ENCODE results near the gene PTGIS. TPM values are rescaled to one million over a fixed set of nuclear protein-coding genes. Genes with fewer than 3 reads are reported as not detected.

The PTGIS gene
- total and polyA plus RNA-seq, 2 donors (not counting 3 experiments of a cell fraction or from before 2014, with no cell fraction given): 6.2 to 11.8 TPM

GRCh38 chr20:49483696-49484123 is 84.2 kb downstream of the PTGIS start:
- no peaks in the 10 kb centered on the region for H3K9me1 ChIP-seq (replicated peaks; ENCODE audit: control insufficient read depth, extremely low read depth, insufficient read depth, low read length)
- no peak overlapping the region for H3K4me2 ChIP-seq (ENCODE audit: insufficient read depth, low read length)
- no peak overlapping the region for H2AFZ ChIP-seq (ENCODE audit: low read depth, low read length)
- no peaks in the 10 kb centered on the region for H3K4me1 ChIP-seq (ENCODE audit: control insufficient read depth, extremely low read depth, insufficient read depth, low read length)
- ChIA-PET POLR2A (interaction anchor here (0.6 kb wide), 1 partner anchor 153 kb away, joined by 6 read pairs; no protein-coding TSS in a partner anchor), CTCF (interaction anchor here (0.5 to 4.0 kb wide), 34 partner anchors 8 to 238 kb away, joined by 3 to 93 read pairs (median 5); no protein-coding TSS in a partner anchor)
- DNase-seq (ENCODE audit: low read depth, low spot score): no peak
- H3K79me2 ChIP-seq (ENCODE audit: control insufficient read depth, insufficient read depth, low read length): no peaks in the 10 kb centered on the region
- no TSS peak for BruUV-seq (replicated peaks)
- H3K27me3 ChIP-seq (ENCODE audit: control insufficient read depth in 2 of 2, insufficient read depth in 2 of 2, low read length in 2 of 2): peaks cover 14 to 19% of the 10 kb centered on the region in 2 experiments
- H4K20me1 ChIP-seq (replicated peaks; ENCODE audit: control insufficient read depth, extremely low read depth, insufficient read depth, low read length): no peaks in the 10 kb centered on the region
- no peak overlapping the region for H3K4me3 ChIP-seq (replicated peaks in 1 of 3; ENCODE audit: insufficient read depth in 1 of 3, low read depth in 1 of 3, low read length in 3 of 3)
- dilution Hi-C loops (cut with MboI; ENCODE audit: extremely low pct_ligation_motif_present, low sequenced_read_pairs) (no loop called here), intact Hi-C loops (cut with micrococcal nuclease) (loop anchor here (1.0 kb wide), 3 partner anchors 51 to 149 kb away; no protein-coding TSS in a partner anchor)
- no peak overlapping the region for H3K27ac ChIP-seq (ENCODE audit: insufficient read depth, low read depth, low read length)
- no peak overlapping the region for H3K9ac ChIP-seq (replicated peaks; ENCODE audit: extremely low read depth, insufficient read depth, low read length)
- TF ChIP-seq POLR2A (IDR thresholded peaks at IDR 0.05; ENCODE audit: low read depth, low read length) (no peak), EZH2 (IDR thresholded peaks at IDR 0.05; ENCODE audit: borderline replicate concordance, low read depth, low read length, severe bottlenecking) (peak; percentile 64), CTCF (IDR thresholded peaks at IDR 0.05; ENCODE audit: extremely low read depth in 1 of 2, insufficient read depth in 1 of 2, low read depth in 1 of 2, low read length in 2 of 2) (no peak), JUN (IDR thresholded peaks at IDR 0.05; ENCODE audit: borderline replicate concordance, insufficient read depth, insufficient read length, low read depth) (no peak), MAX (IDR thresholded peaks at IDR 0.05; ENCODE audit: insufficient read depth, insufficient read length) (no peak)
- no peaks in the 10 kb centered on the region for H3K9me3 ChIP-seq (replicated peaks; ENCODE audit: control insufficient read depth, insufficient read depth, low read length)
- FAIRE-seq: no peak
- H3K36me3 ChIP-seq (ENCODE audit: control insufficient read depth in 2 of 2, extremely low read depth in 1 of 2, insufficient read depth in 2 of 2, low read length in 2 of 2): no peaks in the 10 kb centered on the region
